Measurements from ENCODE around the gene FRMD3.
A peak's percentile ranks its signal among the peaks of the same experiment; 100 is the strongest.

The FRMD3 gene

GRCh38 chr9:83538172-83538889 lies at the start of gene FRMD3:
Gene FRMD3 (minus strand): TSS chr9:83538401. CDS start chr9:83538231, 170 bp downstream.
- no peak for DNase-seq

GRCh38 chr9:83584995-83585394 lies 46.8 kb upstream of the FRMD3 start:
- DNase-seq = no peak

GRCh38 chr9:83583151-83584014 lies 45.2 kb upstream of the FRMD3 start:
- no peak for DNase-seq

GRCh38 chr9:83582029-83582428 lies 43.8 kb upstream of the FRMD3 start:
- no peak for DNase-seq

- DNase-seq = no peak
These were observed 36.3 kb upstream of the FRMD3 start for GRCh38 chr9:83574482-83574881.

GRCh38 chr9:83572524-83572923 lies 34.3 kb upstream of the FRMD3 start:
- DNase-seq = no peak

GRCh38 chr9:83570359-83570758 lies 32.2 kb upstream of the FRMD3 start:
- no peak for DNase-seq

- DNase-seq = no peak
These were observed 31.1 kb upstream of the FRMD3 start for GRCh38 chr9:83569326-83569725.

GRCh38 chr9:83563360-83563759 lies 25.2 kb upstream of the FRMD3 start:
- DNase-seq = no peak

- DNase-seq = no peak
These were observed 22.1 kb upstream of the FRMD3 start for GRCh38 chr9:83560169-83560826.

GRCh38 chr9:83557771-83558170 lies 19.6 kb upstream of the FRMD3 start:
- no peak for DNase-seq

- DNase-seq = no peak
These were observed 19.1 kb upstream of the FRMD3 start for GRCh38 chr9:83557317-83557716.

- DNase-seq = no peak
These were observed 16.1 kb upstream of the FRMD3 start for GRCh38 chr9:83554278-83554677.

GRCh38 chr9:83544002-83544698 lies 5.9 kb upstream of the FRMD3 start:
- DNase-seq = peak; percentile 32

GRCh38 chr9:83538890-83539238 lies 663 bp upstream of the FRMD3 start:
- DNase-seq = no peak

- no peak for DNase-seq
These were observed 650 bp downstream of the FRMD3 start for GRCh38 chr9:83537331-83538171.

GRCh38 chr9:83536332-83536731 lies 1.9 kb downstream of the FRMD3 start:
- DNase-seq = no peak

- no peak for DNase-seq
These were observed 2.5 kb downstream of the FRMD3 start for GRCh38 chr9:83535736-83536135.

GRCh38 chr9:83533296-83533695 lies 4.9 kb downstream of the FRMD3 start:
- no peak for DNase-seq

GRCh38 chr9:83526901-83527300 lies 11.3 kb downstream of the FRMD3 start:
- no peak for DNase-seq

GRCh38 chr9:83526211-83526610 lies 12.0 kb downstream of the FRMD3 start:
- DNase-seq = no peak

- no peak for DNase-seq
These were observed 14.5 kb downstream of the FRMD3 start for GRCh38 chr9:83523684-83524083.

All from NCI-H187 treated with DMSO at 0.1 percent for 48 hours (cell line).